HCT116 (cell line): ENCODE data around the gene KAT6B. TPM values are rescaled to one million over a fixed set of nuclear protein-coding genes. Genes with fewer than 3 reads are reported as not detected.

Experiments used
- ATAC-seq: fragments of 200-7000 bp; cut with Tn5 transposase; 2 replicates; pipeline ENCODE4 v1.9.1; 2020; ENCODE audit warnings: mild to moderate bottlenecking, moderate library complexity
- BruUV-seq: library from RNA; stranded (reverse); fragments of 400-500 nt; replicated peaks from 2 replicates; lab custom pipeline; 2021; lab: Mats Ljungman, UMichigan
- CTCF ChIA-PET: fragments of 300-600 bp; sonication (Branson Sonifier 250); formaldehyde crosslinking; loops from one replicate; lab custom pipeline; 2021; ENCODE audit warnings: antibody characterized with exemption; lab: Charles Lee
- POLR2A ChIA-PET: fragments of 300-600, 350-600 bp; sonication (Branson Sonifier 250); formaldehyde crosslinking; loops from one replicate; lab custom pipeline; 2021; ENCODE audit warnings: antibody characterized with exemption; lab: Charles Lee
- RAD21 ChIA-PET, 2 experiments: fragments of 300-600 bp; sonication (Branson Sonifier 250); formaldehyde crosslinking; loops; one replicate each; lab custom pipeline; 2023; ENCODE audit warnings: low total read pairs in 2 of 2; ENCODE audit not compliant: uncharacterized antibody in 2 of 2, unreplicated experiment in 2 of 2, low non-redundant PET in 1 of 2; lab: Charles Lee
- DNase-seq: peaks from one replicate; pipeline ENCODE4 v3.0.0-alpha.2; 2010; ENCODE audit warnings: low read depth, low spot score
- H2AFZ ChIP-seq: fragments of 200-600 bp; shearing (Covaris generic), sonication (generic); 2 replicates; pipeline ENCODE4 v1.6.1; 2017; ENCODE audit warnings: low read depth, mixed run types, mixed read lengths, antibody characterized with exemption, low read length; ENCODE audit not compliant: poor library complexity, severe bottlenecking
- H3K27ac ChIP-seq: 2 replicates; pipeline ENCODE4 v1.5.1; 2012; ENCODE audit warnings: low read depth, low read length
- H3K27me3 ChIP-seq: fragments of 200-600 bp; sonication (generic); 2 replicates; pipeline ENCODE4 v1.6.1; 2016; ENCODE audit warnings: mixed run types, low read length, mixed read lengths; ENCODE audit not compliant: insufficient read depth
- H3K36me3 ChIP-seq, 2 experiments: fragments of 200-500 bp in 1 of 2; fragments of 200-600 bp in 1 of 2; sonication (Bioruptor generic) in 1 of 2; sonication (generic) in 1 of 2; 2 replicates each; pipeline versions ENCODE4 v1.5.1 to v1.6.1; 2014 to 2016; ENCODE audit warnings: low read length in 2 of 2, inconsistent platforms in 1 of 2, mixed read lengths in 1 of 2, mixed run types in 1 of 2; ENCODE audit not compliant: insufficient read depth in 2 of 2, control insufficient read depth in 1 of 2
- H3K4me1 ChIP-seq, 2 experiments: fragments of 200-600 bp in 1 of 2; sonication (generic) in 1 of 2; 2 replicates each; pipeline versions ENCODE4 v1.5.1 to v1.6.1; 2012 to 2017; ENCODE audit warnings: low read length in 2 of 2, inconsistent platforms in 1 of 2, mild to moderate bottlenecking in 1 of 2, mixed read lengths in 1 of 2, mixed run types in 1 of 2, moderate library complexity in 1 of 2; ENCODE audit not compliant: insufficient read depth in 2 of 2, control insufficient read depth in 1 of 2
- H3K4me2 ChIP-seq: fragments of 200-600 bp; sonication (generic); 2 replicates; pipeline ENCODE4 v1.6.1; 2017; ENCODE audit warnings: mixed run types, low read length, mixed read lengths
- H3K4me3 ChIP-seq, 2 experiments: fragments of 200-600 bp in 1 of 2; sonication (generic) in 1 of 2; replicated peaks in 1 of 2; 2 replicates each; pipeline ENCODE4 v1.5.1; 2011 to 2016; ENCODE audit warnings: low read length in 2 of 2, control low read depth in 1 of 2, low read depth in 1 of 2, mild to moderate bottlenecking in 1 of 2, mixed read lengths in 1 of 2, mixed run types in 1 of 2
- H3K79me2 ChIP-seq: fragments of 200-600 bp; sonication (generic); 2 replicates; pipeline ENCODE4 v1.6.1; 2017; ENCODE audit warnings: mild to moderate bottlenecking, mixed run types, low read length, moderate library complexity, mixed read lengths; ENCODE audit not compliant: insufficient read depth
- H3K9ac ChIP-seq: fragments of 200-600 bp; sonication (generic); 2 replicates; pipeline ENCODE4 v1.6.1; 2016; ENCODE audit warnings: low read length, mixed read lengths
- H3K9me2 ChIP-seq: fragments of 200-600 bp; sonication (generic), shearing (Covaris generic); 2 replicates; pipeline ENCODE4 v1.6.1; 2017; ENCODE audit warnings: mixed run types, mild to moderate bottlenecking, moderate library complexity; ENCODE audit not compliant: insufficient read depth
- H3K9me3 ChIP-seq, 2 experiments: fragments of 200-500 bp in 1 of 2; fragments of 200-600 bp in 1 of 2; sonication (Bioruptor generic) in 1 of 2; sonication (generic) in 1 of 2; 2 replicates each; pipeline ENCODE4 v1.6.1; 2014 to 2017; ENCODE audit warnings: low read length in 2 of 2, mixed read lengths in 2 of 2, inconsistent platforms in 1 of 2, low read depth in 1 of 2, mild to moderate bottlenecking in 1 of 2, mixed run types in 1 of 2, moderate library complexity in 1 of 2; ENCODE audit not compliant: control insufficient read depth in 1 of 2, insufficient read depth in 1 of 2
- H4K20me1 ChIP-seq: fragments of 200-600 bp; sonication (generic), shearing (Covaris generic); 2 replicates; pipeline ENCODE4 v1.6.1; 2017; ENCODE audit warnings: mixed run types, mild to moderate bottlenecking, moderate library complexity; ENCODE audit not compliant: insufficient read depth
- ATF3 ChIP-seq: IDR thresholded peaks from 2 replicates; pipeline ENCODE4 v1.6.1; 2012
- CBX3 ChIP-seq: IDR thresholded peaks from 2 replicates; pipeline ENCODE4 v1.6.1; 2012; ENCODE audit warnings: low read depth
- EGR1 ChIP-seq: IDR thresholded peaks from 2 replicates; pipeline ENCODE4 v1.6.1; 2012; ENCODE audit warnings: low read depth
- ELF1 ChIP-seq: IDR thresholded peaks from 2 replicates; pipeline ENCODE4 v1.6.1; 2012; ENCODE audit warnings: low read depth, borderline replicate concordance
- EZH2phosphoT487 ChIP-seq: fragments of 200-600 bp; IDR thresholded peaks from 2 replicates; pipeline ENCODE4 v1.6.1; 2018; ENCODE audit warnings: antibody characterized with exemption, borderline replicate concordance
- FOSL1 ChIP-seq: IDR thresholded peaks from 2 replicates; pipeline ENCODE4 v1.6.1; 2012; ENCODE audit warnings: low read depth
- POLR2AphosphoS5 ChIP-seq: IDR thresholded peaks from 2 replicates; pipeline ENCODE4 v1.6.1; 2011; ENCODE audit warnings: mild to moderate bottlenecking, low read depth, low read length, moderate library complexity
- RAD21 ChIP-seq: IDR thresholded peaks from 2 replicates; pipeline ENCODE4 v1.6.1; 2012; ENCODE audit warnings: low read depth, mild to moderate bottlenecking
- SRF ChIP-seq: IDR thresholded peaks from 2 replicates; pipeline ENCODE4 v1.6.1; 2012; ENCODE audit warnings: low read depth
- TCF7L2 ChIP-seq: IDR thresholded peaks from 2 replicates; pipeline ENCODE4 v1.7.0; 2011; ENCODE audit warnings: borderline replicate concordance, inconsistent platforms; ENCODE audit not compliant: insufficient read depth, insufficient read length; ENCODE audit errors: extremely low read depth
- YY1 ChIP-seq: IDR thresholded peaks from 2 replicates; pipeline ENCODE4 v1.6.1; 2011; ENCODE audit warnings: low read length, low read depth, moderate library complexity, mild to moderate bottlenecking; ENCODE audit not compliant: insufficient replicate concordance; ENCODE audit errors: extremely low read depth
- ZFX ChIP-seq: fragments of 450-650 bp; IDR thresholded peaks from 2 replicates; pipeline ENCODE4 v1.6.1; 2017
- ZNF274 ChIP-seq: fragments of 200-500 bp; sonication (Bioruptor generic); IDR thresholded peaks from 2 replicates; pipeline ENCODE4 v1.6.1; 2014; ENCODE audit warnings: mild to moderate bottlenecking, low read depth, low read length, inconsistent platforms
- intact Hi-C: fragments of 100-400 bp; cut with micrococcal nuclease; formaldehyde crosslinking; loops from 2 replicates; pipeline ENCODE4 v1.10.0; 2022
- total RNA-seq: library from RNA; stranded (reverse); gene quantifications from one replicate; pipeline ENCODE4 v1.2.1, GENCODE V29; 2021; ENCODE audit not compliant: unreplicated experiment
- TF ChIP-seq, protein P1 (sequence below): IDR thresholded peaks from 2 replicates; pipeline ENCODE4 v1.6.1; 2011; ENCODE audit warnings: mild to moderate bottlenecking, low read length, moderate library complexity; ENCODE audit not compliant: insufficient replicate concordance; ENCODE audit errors: extremely low read depth
- TF ChIP-seq, protein P2 (sequence below): IDR thresholded peaks from 2 replicates; pipeline ENCODE4 v1.6.1; 2012
- TF ChIP-seq, protein P3 (sequence below): IDR thresholded peaks from 2 replicates; pipeline ENCODE4 v1.6.1; 2012; ENCODE audit warnings: low read depth

Gene KAT6B
- total RNA-seq, 1 experiment from 2014 or later = 17.8 TPM

DNA sequence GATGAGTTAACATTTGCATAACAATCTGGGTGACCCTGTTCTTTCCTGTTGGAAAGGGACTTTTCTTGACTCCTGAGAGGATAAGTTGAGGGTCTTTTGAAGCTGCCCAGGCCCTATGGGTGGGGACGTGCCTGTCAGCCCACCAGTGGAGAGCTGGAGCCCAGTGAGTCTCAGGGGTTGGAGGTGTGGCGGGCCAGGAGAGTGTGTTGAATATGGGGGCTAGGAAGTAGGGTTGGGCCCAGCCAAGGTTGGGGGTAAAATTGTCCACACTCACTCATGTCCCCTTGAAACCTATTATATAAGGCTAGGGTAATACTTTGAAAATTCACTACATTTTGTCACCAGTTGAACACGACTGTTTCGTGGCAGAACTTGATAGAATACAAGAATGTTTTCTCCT, 17.9 kb upstream of the KAT6B start:
- CTCF ChIA-PET = no interaction called here
- Histone ChIP-seq H3K79me2 (no peaks in the 10 kb centered on the region), H3K4me3 (no peak overlapping the region), H4K20me1 (no peaks in the 10 kb centered on the region), H3K9me2 (no peaks in the 10 kb centered on the region), H3K4me1 (no peaks in the 10 kb centered on the region), H3K9me3 (no peaks in the 10 kb centered on the region), H3K4me2 (no peak overlapping the region), H3K36me3 (no peaks in the 10 kb centered on the region), H2AFZ (no peak overlapping the region), H3K27me3 (no peaks in the 10 kb centered on the region), H3K9ac (no peak overlapping the region), H3K27ac (no peak overlapping the region)
- RAD21 ChIA-PET = interaction anchor here in 1 of 2 experiments (0.7 kb wide), 1 partner anchor 516 kb away, joined by 3 read pairs; no protein-coding TSS in a partner anchor
- no peak for ATAC-seq
- intact Hi-C loops = no loop called here
- TF ChIP-seq ZNF274 = no peak
- no peak for TF ChIP-seq POLR2AphosphoS5
- no peak for TF ChIP-seq FOSL1
- no peak for TF ChIP-seq EGR1
- no peak for TF ChIP-seq EZH2phosphoT487
- TF ChIP-seq, protein P1, sequence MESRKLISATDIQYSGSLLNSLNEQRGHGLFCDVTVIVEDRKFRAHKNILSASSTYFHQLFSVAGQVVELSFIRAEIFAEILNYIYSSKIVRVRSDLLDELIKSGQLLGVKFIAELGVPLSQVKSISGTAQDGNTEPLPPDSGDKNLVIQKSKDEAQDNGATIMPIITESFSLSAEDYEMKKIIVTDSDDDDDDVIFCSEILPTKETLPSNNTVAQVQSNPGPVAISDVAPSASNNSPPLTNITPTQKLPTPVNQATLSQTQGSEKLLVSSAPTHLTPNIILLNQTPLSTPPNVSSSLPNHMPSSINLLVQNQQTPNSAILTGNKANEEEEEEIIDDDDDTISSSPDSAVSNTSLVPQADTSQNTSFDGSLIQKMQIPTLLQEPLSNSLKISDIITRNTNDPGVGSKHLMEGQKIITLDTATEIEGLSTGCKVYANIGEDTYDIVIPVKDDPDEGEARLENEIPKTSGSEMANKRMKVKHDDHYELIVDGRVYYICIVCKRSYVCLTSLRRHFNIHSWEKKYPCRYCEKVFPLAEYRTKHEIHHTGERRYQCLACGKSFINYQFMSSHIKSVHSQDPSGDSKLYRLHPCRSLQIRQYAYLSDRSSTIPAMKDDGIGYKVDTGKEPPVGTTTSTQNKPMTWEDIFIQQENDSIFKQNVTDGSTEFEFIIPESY = no peak
- TF ChIP-seq ATF3 = no peak
- TF ChIP-seq ZFX = no peak
- TF ChIP-seq, protein P2, sequence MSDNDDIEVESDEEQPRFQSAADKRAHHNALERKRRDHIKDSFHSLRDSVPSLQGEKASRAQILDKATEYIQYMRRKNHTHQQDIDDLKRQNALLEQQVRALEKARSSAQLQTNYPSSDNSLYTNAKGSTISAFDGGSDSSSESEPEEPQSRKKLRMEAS = no peak
- TF ChIP-seq RAD21 = no peak
- no peak for TF ChIP-seq ELF1
- TF ChIP-seq, protein P3, sequence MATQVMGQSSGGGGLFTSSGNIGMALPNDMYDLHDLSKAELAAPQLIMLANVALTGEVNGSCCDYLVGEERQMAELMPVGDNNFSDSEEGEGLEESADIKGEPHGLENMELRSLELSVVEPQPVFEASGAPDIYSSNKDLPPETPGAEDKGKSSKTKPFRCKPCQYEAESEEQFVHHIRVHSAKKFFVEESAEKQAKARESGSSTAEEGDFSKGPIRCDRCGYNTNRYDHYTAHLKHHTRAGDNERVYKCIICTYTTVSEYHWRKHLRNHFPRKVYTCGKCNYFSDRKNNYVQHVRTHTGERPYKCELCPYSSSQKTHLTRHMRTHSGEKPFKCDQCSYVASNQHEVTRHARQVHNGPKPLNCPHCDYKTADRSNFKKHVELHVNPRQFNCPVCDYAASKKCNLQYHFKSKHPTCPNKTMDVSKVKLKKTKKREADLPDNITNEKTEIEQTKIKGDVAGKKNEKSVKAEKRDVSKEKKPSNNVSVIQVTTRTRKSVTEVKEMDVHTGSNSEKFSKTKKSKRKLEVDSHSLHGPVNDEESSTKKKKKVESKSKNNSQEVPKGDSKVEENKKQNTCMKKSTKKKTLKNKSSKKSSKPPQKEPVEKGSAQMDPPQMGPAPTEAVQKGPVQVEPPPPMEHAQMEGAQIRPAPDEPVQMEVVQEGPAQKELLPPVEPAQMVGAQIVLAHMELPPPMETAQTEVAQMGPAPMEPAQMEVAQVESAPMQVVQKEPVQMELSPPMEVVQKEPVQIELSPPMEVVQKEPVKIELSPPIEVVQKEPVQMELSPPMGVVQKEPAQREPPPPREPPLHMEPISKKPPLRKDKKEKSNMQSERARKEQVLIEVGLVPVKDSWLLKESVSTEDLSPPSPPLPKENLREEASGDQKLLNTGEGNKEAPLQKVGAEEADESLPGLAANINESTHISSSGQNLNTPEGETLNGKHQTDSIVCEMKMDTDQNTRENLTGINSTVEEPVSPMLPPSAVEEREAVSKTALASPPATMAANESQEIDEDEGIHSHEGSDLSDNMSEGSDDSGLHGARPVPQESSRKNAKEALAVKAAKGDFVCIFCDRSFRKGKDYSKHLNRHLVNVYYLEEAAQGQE = no peak
- no peak for TF ChIP-seq YY1
- TF ChIP-seq CBX3 = no peak
- no peak for TF ChIP-seq TCF7L2
- no peak for TF ChIP-seq SRF
- DNase-seq = no peak
- no TSS peak for BruUV-seq
- POLR2A ChIA-PET = no interaction called here
